ENCODE data around the gene DYNLRB1.
A peak's percentile ranks its signal among the peaks of the same experiment; 100 is the strongest.

The DYNLRB1 gene

DNA sequence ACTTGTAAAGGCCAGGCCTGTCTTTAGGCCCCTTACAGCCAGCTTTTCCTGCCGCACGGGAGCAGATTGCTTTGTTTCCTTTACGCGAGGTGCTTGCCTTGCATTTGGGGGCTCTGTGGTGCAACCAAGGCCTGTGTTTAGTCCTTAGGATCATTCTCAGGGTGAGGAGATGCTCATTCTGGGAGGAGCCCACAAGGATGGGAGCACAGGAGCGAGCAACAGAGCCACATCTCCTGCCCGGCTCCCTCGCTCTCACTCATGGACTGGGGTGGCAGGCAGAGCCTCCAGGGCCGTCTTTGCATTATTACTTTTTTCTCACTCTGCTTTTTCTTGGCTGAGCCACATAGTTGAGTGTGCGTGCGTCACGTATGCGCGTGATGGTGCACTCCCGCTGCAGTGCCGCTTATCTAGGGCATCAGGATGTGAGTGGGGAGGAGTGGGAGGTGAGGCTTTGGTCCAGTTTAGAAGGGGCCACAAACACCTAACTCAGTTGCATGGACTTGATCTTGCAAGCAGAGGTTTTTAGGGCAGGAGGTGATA, 19.1 kb downstream of the DYNLRB1 start:
- no peak for ATAC-seq

DNA sequence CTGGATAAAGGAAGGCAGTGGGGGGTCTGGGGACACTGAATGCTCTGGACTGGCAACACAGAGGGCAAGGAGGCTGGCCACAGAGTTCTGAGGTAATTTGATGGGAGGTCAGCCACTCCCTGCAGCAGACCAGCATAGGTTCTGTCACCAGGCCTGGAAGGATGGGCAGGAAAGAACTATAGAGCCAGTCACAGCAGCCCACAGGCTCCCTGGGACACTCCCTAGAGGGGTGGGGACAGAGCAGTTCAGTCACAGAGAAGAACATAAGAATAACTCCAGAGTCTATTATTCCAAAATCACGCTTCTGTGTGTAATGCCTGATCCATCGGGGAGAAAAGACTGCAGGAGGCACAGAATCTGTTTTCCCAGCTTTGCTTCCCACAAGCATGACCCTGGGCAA, 19.6 kb downstream of the DYNLRB1 start:
- ATAC-seq = no peak

DNA sequence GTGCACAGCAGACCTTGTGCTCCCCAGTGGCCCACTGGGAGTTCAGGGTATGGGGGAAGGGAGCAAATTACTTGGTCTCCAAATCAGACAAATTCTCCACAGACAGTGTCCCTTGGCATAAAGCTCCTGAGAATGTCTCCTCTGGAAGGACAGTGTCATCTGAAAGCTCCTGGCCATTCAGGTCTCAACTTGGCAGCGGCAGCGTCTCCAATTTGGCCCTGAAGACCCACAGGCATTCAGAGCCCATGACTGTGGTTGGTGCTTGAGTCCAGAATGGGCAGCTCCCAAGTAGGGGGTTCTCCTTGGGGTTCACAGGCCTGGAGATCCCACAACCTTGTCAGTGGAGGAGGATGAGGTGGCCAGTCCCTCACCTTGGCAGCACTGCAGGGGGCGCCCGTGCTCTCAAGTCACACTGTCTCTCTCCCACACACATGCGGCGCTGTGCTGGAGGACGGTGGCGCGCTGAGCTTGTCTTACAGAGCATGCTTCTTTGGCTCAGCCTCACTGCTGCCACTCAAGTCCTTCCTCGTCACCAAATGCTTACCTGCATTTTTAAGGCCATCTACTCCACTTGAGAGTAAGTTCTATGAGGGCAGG, 20.7 kb downstream of the DYNLRB1 start:
- peak; percentile 52 to 55 for ATAC-seq

DNA sequence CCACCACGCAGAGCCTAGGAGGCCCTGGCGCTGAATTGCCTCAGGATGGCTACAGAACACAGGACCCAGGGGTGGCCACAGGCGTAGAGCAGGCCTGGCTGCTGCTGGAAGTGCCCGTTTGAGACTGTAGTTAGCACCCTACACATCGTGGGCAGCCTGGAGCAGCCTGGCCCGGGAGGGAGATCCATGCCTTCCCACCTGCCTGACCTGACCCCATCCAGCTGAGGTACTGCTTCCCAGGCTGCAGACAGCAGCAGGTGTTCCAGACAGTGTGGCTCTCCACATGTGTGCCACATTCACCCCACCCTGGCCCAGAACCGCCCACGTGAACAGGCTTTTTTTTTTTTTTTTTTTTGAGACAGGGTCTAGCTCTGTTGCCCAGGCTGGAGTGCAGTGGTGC, 21.4 kb downstream of the DYNLRB1 start:
- no peak for ATAC-seq

DNA sequence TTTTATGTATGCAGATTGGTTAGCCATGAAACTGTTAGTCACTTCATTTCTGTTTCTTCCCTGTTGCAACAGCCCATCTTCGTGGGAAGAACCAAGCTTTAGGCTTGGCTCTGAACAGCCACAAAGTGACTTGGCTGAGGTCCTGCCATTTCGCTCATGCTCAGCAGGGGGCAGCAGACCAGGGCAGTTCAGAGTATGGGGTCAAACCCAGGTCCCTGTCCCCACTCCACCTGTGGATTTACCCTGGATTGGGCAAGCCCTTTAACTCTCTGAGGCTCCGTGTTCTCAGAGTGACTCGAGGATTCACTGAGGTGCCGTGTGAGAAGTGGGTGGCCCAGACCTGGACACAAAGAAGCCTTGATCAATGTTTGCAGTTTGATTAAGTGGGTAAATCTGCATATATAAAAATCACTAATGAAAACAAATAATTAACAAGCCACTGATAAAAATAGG, 22.5 kb downstream of the DYNLRB1 start:
- peak; percentile 42 to 54 for ATAC-seq

DNA sequence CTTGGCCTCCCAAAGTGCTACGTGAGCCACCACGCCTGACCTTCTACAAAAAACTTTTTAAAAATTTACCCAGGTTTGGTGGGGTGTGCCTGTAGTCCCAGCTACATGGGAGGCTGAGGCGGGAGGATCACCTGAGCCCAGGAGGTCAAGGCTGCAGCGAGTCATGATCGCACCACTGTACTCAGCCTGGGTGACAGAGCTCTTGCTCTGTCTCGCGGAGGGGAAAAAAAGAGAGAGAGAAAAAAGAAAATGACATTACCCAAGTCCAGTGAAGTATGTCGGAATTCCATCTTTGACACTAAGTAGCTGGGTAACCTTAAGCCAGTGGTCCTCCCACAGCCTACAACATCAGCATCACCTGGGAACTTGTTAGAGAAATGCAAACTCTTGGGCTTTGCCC, 23.5 kb downstream of the DYNLRB1 start:
- no peak for ATAC-seq

DNA sequence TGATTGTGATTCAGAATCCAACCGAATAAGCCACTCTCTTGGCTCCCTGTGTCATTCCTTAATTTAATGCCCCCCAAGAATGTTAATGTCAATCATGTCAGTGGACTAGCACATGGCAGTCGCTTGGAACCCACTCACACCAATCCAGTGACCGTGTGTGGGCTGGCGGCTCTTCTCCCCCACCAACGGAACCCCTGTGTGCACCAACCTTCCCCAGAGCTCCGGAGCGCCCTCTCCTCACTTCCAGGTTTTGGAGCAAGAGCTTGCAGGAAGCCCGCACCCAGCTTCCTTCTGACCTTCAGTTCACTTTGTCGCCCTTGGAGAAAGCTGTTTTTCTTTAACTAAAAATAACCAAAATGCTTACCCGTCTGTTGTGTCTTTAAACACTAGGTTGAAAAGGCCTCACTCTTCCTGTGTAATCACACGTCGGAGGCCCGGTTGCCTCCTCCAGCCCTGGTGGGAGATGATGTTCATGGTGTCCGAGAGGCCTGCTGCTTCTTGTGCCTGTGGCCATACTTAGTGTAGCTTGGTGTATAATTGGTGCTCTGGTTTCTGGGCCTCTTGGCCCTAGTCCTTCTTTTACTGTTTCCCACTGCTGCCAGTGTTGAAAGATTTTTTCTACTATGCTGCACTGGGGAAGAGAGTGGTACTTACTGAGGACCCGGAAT, 24.5 kb downstream of the DYNLRB1 start:
- no peak for ATAC-seq

DNA sequence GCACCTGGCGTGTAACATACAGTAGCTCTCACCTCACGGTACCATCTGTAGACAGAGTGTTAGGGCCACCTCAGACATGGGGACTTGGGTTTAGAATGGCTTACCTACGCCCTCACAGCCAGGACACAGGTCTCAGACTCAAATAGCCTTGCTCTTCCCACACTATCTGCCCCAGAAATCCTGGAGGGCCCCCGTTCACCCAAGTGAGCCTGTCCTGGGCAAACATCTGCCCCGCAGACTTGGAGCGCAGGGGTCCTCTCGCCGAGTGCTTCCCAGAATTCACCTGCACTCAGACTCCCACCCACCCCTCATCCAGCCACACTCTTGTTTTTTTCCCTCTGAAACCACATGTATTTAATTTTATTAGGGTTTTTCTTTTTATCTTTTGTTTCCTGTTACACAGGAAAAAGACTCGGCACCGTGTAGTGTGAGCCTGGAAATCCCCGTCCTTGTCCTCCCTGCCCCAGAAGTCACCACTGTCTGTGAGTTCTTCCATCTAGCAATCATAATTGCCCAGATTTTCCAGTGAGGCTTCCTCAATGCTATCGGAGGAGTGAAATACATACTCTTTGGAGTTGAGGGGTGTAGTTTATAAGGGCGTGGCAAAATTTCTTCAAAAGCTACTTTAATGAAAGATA, 25.2 kb downstream of the DYNLRB1 start:
- ATAC-seq = peak; percentile 57 to 65

DNA sequence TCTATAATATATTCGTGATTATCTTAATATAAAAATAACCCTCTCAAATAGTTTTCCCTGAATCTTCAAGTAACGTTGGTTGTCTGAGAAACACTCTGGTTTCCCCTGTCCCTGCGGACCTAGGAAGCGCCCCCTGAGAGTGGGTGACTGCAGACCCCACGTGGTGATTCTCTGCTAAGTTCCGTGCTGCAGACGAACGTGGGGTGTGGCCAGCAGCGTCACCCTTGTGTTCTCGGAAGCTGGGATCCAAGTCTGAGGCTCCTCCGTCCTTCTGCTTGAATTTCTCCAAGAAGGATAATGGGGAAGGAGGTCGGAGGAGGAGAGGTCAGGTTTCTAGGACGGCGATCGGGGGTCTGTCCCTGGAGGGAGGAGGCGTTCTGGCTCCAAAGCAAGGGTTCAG, 25.7 kb downstream of the DYNLRB1 start:
- ATAC-seq = no peak

DNA sequence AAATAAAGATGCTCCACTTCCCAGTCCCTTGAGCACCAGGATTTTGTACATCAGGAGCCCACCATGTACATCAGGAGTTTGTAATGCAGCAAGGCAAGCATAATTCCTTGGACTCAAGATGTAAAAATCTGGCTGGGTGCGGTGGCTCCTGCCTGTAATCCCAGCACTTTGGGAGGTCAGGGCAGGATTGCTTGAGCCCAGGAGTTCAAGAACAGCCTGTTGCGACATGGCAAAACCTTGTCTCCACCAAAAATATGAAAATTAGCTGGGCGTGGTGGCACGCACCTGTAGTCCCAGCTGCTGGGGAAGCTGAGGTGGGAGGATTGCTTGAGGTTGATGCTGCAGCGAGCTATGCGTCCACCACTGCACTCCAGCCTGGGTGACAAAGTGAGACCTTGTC, 26.2 kb downstream of the DYNLRB1 start:
- ATAC-seq = no peak

DNA sequence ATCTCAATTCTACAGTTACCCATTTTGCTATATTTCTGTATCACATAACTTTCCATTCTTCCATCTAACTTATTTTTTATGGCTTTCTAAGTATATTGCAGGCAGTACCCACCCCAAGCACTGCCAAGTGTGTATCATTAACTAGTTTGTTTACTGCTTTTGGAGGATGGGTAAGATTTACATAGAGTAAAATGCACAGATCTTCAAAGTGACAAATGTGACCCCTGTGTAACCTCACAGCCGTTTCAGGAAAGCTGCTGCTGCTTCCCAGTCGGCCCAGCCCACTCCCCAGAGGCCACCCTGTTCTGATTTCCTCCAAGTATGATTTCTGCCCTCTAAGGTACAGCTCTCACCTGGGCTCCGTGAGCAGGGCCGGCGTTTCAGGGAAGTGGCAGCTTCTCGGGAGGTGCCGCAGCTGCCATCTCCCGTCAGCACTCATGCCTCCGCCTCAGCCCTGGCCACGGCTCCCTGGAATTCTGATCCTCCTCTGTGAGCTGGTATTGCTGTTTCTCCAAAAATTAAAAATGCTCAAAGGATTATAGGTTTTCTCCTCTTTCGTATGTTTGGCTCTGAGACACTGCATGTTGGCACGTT, 27.3 kb downstream of the DYNLRB1 start:
- ATAC-seq = no peak

DNA sequence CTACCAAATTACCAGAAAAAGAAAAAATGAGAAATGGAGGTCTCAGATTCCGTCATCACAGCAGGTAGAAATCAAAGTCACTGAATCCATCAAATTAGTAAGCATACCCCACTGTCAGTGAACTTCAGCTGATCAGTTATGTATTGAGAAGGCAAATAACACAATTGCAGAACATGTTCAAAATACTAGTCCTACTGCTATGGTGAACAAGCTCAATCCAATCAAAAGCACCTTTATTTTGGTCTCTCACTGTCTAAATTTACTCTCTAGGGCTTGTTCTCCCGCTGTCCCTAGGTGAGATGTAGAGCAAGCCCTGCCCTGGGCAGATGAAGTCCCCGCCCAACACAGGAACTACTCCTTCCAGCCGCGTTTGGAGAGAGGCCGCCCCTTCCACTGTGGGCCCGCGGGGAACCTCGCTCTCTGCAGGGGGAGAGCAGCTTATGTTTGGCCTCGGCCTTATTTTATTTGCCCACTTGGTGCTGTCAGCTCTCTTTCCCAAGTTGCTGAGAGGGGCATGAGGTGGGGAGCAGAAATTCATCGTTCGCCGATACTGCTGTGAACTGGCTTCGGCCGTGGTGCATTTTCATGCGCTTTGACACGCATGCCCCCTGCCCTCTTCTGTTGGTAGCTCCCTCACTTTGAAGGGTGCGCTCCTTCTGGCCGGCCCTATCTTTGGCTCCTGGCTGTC, 28.0 kb downstream of the DYNLRB1 start:
- peak in 1 of 2 donors; percentile 43 for ATAC-seq

DNA sequence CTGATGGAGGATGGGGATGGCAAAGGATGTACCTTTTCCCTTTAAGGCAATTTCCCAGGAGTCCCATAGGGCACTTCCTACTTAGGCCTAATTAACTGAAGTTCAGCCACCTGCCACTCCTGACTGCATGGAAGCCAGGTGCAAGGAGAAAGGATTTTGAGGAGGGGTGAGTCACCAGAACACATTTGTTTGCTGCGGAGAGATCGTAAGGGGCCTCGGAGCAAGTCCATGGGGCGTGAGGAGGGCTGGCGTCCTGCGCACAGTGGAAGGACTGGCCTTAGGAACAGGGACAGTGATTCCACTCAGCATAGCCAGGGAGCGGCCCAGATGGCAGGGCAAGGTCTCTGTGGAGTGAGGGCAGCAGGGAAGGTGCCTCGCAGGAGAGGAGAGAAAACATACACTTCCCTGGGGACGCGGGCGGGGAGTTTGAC, 30.5 kb downstream of the DYNLRB1 start:
- no peak for ATAC-seq

DNA sequence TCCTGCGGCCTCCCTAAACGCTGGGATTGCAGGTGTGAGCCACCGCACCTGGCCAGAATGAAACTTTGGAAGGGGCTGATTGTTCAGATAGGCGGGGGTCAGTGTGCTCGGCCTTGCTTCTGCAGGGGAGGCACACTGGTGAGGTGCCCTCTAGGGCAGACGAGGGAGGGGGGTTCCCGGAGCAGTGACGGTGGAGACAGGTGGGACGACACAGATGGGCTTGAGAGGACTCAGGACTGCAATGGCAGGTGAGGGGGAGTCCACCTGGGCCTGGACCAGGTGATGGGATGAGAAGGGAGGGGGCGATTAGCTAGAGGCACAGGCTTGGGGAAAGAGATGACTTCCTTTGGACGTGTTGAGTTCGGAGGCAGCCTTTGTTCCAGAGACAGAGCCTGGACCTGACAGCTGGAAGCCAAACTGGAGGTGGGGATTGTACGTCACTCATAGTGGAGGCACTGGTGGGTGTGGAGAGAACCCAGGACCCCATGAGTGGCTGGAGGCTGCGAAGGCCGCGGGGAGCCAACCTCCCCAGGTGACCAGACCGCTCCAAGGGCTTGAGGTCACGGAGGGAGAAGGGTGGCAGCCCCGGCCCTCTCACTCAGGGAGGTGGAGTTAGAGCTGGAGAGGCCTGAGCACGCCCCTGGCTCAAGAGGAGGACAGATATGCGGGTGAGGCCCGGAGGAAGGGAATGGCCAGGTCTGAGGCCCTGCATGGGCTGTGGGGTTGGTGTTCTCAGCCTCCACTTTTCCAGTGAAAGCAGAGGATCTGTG, 31.8 kb downstream of the DYNLRB1 start:
- no peak for ATAC-seq

DNA sequence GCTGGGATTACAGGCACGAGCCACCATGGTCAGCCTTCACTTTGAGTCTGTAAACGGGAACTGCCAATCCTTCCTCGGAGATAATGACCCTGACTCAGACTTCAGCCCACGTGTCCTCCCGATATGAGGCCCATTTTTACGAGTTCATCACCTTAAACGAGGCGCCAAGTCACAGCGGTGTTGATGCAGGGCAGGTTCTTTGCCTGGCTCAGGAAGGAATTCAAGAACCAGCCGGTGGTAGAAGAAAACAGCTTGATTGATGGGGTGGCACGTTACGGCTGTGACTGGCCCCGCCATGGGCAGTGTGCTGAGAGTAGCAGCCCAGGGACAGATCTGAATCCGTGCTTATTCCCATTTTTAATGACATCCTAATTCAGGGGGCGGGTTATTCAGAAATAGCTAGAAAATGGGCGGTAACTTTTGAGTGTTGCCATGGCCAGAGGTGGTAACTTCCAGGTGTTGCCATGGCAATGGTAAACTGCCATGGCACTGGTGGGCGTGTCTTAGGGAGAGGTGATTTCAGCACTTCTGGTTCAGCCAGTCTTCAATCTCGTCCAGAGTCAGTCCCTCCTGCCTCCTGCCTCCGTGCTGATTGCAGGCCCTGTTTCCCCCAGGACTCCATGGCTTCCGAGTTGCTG, 33.2 kb downstream of the DYNLRB1 start:
- no peak for ATAC-seq

DNA sequence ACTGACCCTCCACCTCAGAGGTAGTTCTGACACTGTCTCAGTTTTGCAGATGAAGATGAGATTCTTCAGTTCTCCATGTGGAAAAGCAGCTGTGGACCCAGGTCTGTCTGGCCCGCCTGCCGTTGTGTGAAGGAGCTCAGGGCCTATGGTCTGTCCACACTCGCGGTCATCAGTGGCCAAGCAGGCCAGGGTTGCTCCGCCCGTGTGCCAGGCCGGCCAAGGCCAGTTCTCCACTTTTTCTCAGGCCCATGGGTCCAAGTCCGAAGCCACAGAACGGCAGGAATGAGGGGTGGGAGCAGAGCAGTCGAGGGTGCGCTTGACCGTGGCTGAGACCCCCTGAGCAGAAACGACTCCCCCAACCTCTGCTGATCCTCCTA, 33.7 kb downstream of the DYNLRB1 start:
- no peak for ATAC-seq

DNA sequence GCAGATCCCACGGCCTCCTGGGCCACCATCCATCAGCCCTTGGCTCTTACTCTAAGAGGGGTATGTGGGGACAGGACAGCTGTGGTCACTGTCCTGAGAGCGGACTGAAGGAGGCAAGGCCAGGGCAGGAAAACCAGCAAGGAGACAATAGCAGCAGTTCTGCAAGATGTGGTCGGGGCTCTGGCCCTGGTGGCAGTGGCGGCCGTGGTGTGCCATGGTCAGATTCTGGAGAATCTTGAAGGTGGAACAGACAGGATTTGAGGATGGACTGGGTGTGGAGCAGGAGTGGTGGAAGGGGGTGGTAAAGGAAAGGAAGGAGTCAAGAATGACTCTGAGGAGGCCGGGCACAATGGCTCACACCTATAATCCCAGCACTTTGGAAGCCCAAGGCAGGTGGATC, 36.3 kb downstream of the DYNLRB1 start:
- ATAC-seq = no peak

DNA sequence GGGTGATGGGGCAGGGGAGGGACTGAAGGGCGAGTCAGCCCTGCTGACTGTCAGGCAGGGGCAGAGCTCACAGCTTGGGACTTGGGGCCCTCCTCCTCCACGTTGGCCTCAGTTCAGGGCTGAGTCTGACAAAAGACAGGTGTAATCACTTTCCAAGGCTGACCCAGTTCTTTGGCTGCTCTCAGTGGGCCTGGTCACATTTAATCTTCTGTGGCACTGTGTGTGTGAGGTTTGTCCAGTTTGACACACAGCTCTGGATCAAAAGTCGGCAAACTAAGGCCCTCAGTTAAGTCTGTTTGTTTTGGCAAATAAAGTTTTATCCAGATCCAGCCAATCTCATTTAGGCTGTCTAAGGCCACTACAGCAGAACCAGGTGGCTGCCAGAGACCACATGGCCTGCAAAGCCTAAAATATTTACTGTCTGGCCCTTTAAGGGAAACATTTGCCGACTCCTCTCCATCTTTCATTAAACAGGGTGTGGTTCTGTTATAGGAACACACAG, 37.2 kb downstream of the DYNLRB1 start:
- ATAC-seq = no peak

DNA sequence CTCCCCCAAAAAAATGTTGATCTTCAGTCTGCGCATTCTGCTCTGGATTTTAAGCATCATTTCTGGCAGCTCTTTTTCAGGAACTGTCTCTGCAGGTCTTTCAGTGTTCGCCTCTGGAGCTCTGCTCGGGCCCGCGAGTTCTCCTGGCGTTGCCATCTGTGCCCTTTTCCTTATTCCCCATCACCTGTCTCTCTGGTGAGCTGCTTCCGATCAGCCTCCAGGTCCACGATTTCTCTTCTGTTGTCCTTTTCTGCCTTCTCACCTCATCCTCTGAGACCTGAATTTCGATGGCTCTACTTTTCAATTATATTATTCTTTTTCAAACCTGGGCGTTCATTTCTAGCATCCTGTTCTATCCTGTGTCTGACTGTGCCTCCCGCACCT, 41.7 kb downstream of the DYNLRB1 start:
- ATAC-seq = no peak

DNA sequence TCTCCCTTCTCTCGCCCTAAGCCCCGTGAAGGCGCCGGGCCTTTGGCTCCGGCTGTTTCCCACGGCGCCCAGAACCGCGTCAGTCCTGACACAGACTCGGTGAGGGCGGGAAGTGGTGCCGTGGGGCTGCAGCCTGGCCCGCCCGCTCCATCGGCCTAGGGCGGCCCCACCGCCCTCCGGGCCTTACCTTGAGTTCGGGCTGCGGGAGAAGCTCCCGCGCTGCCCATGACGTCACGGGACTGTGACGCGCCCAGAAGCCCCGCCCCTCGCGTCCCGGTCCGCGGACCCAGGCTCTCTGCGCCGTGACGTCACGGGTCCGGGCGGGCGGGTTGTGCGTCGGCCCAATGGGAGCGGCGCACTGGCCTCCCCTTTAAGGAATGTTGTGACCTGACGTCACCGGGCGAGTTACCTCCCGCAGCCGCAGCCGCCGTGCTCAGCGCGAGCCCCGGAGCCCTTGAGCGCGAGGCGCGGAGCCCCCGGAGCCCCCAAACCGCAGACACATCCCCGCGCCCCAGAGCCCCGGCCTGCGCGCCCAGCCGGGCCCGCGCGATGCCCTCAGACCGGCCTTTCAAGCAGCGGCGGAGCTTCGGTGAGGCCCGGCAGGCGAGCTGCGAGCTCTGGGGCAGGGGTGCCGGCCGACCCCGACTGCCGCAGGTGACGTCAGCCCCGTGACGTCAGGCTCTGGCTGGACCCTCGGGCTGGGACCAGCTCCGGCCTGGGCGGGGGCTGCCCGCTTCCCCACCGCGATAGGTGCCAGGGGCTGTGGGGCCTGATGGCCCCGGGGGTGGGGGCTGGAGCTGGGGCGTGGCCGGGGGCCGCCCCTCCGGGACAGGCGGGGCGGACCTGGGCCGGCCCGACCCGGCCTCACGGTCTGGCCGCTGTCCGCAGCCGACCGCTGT, 42.3 kb downstream of the DYNLRB1 start, which contains the start of gene MAP1LC3A:
MAP1LC3A (plus strand) TSS at position 399 of the 899 bp plus-strand sequence; CDS start at position 550, 151 bp downstream.
- peak; percentile 84 to 89 for ATAC-seq
